Esophagus mucosa (tissue), 1 donor: Measurements from ENCODE around the gene GATAD2A. TPM values are rescaled to one million over a fixed set of nuclear protein-coding genes. Genes with fewer than 3 reads are reported as not detected.
A peak's percentile ranks its signal among the peaks of the same experiment; 100 is the strongest.

Experiments
- ATAC-seq: fragments of 200-7000 bp; cut with Tn5 transposase; one replicate; pipeline ENCODE4 v1.9.1; 2020
- total RNA-seq: library from RNA; stranded (reverse); gene quantifications from one replicate; pipeline ENCODE4 v1.2.4, GENCODE V29; 2023
- donor health status: DM: yes; HTN: yes; CAD: no.

GATAD2A gene
- total RNA-seq, 1 donor from 2014 or later, result 58.9 TPM

GRCh38 chr19:19422156-19422555 lies 16.7 kb downstream of the GATAD2A start:
- ATAC-seq, result no peak

GRCh38 chr19:19423322-19423721 lies 17.8 kb downstream of the GATAD2A start:
- no peak for ATAC-seq

GRCh38 chr19:19425170-19425875 lies 19.8 kb downstream of the GATAD2A start:
- ATAC-seq, result no peak

- no peak for ATAC-seq
These were observed 20.7 kb downstream of the GATAD2A start for GRCh38 chr19:19426216-19426615.

- ATAC-seq, result no peak
These were observed 21.3 kb downstream of the GATAD2A start for GRCh38 chr19:19426799-19427198.

GRCh38 chr19:19427302-19427701 lies 21.8 kb downstream of the GATAD2A start:
- no peak for ATAC-seq

GRCh38 chr19:19427944-19428343 lies 22.5 kb downstream of the GATAD2A start:
- ATAC-seq, result no peak

GRCh38 chr19:19428746-19429145 lies 23.3 kb downstream of the GATAD2A start:
- ATAC-seq, result no peak

- peak; percentile 76 for ATAC-seq
These were observed 23.9 kb downstream of the GATAD2A start for GRCh38 chr19:19429361-19429760.

- no peak for ATAC-seq
These were observed 27.3 kb downstream of the GATAD2A start for GRCh38 chr19:19432732-19433131.

GRCh38 chr19:19433666-19434213 lies 28.3 kb downstream of the GATAD2A start:
- no peak for ATAC-seq

GRCh38 chr19:19434483-19435045 lies 29.1 kb downstream of the GATAD2A start:
- no peak for ATAC-seq

- no peak for ATAC-seq
These were observed 30.7 kb downstream of the GATAD2A start for GRCh38 chr19:19436137-19436691.

- ATAC-seq, result no peak
These were observed 33.1 kb downstream of the GATAD2A start for GRCh38 chr19:19438366-19439175.

GRCh38 chr19:19439176-19439482 lies 33.7 kb downstream of the GATAD2A start:
- peak; percentile 81 for ATAC-seq

- ATAC-seq, result no peak
These were observed 37.8 kb downstream of the GATAD2A start for GRCh38 chr19:19443283-19443682.

- ATAC-seq, result no peak
These were observed 38.6 kb downstream of the GATAD2A start for GRCh38 chr19:19443902-19444680.

GRCh38 chr19:19444681-19445155 lies 39.2 kb downstream of the GATAD2A start:
- peak; percentile 43 for ATAC-seq

GRCh38 chr19:19445288-19445687 lies 39.8 kb downstream of the GATAD2A start:
- ATAC-seq, result no peak

GRCh38 chr19:19445911-19446361 lies 40.5 kb downstream of the GATAD2A start:
- no peak for ATAC-seq

- ATAC-seq, result no peak
These were observed 41.4 kb downstream of the GATAD2A start for GRCh38 chr19:19446655-19447437.
